SK-N-SH (cell line): Measurements from ENCODE around the gene RBMS1. TPM values are rescaled to one million over a fixed set of nuclear protein-coding genes. Genes with fewer than 3 reads are reported as not detected.

ENCODE experiments used
- CTCF ChIA-PET: fragments of 300-600, 350-600 bp; formaldehyde crosslinking; extraction: SDS; loops from one replicate; lab custom pipeline; 2021; lab: Yijun Ruan, JAX
- POLR2A ChIA-PET: fragments of 350-600 bp; sonication (Branson Sonifier 250); formaldehyde crosslinking; extraction: SDS; loops from one replicate; lab custom pipeline; 2020; ENCODE audit warnings: antibody characterized with exemption, inconsistent platforms; lab: Yijun Ruan, JAX
- DNase-seq: peaks from one replicate; pipeline ENCODE4 v3.0.0; 2012
- H2AFZ ChIP-seq: fragments of 200-600 bp; sonication (generic); 2 replicates; pipeline ENCODE4 v1.8.1; 2016; ENCODE audit warnings: antibody characterized with exemption, mild to moderate bottlenecking, low read depth
- H3F3A ChIP-seq: fragments of 200-600 bp; sonication (generic); replicated peaks from 2 replicates; pipeline ENCODE3; 2016; ENCODE audit warnings: antibody characterized with exemption, mild to moderate bottlenecking; ENCODE audit not compliant: insufficient read depth
- H3K27ac ChIP-seq, 2 experiments: fragments of 200-500 bp in 1 of 2; fragments of 200-600 bp in 1 of 2; sonication (Bioruptor generic) in 1 of 2; sonication (generic), shearing (Covaris generic) in 1 of 2; 2 replicates each; pipeline versions ENCODE4 v1.5.1 to v1.6.1; 2014 to 2016; ENCODE audit warnings: low read depth in 2 of 2, inconsistent platforms in 1 of 2, low read length in 1 of 2, mild to moderate bottlenecking in 1 of 2, mixed read lengths in 1 of 2
- H3K27me3 ChIP-seq: fragments of 200-600 bp; sonication (generic), shearing (Covaris generic); 2 replicates; pipeline ENCODE4 v1.6.1; 2016; ENCODE audit warnings: mixed run types; ENCODE audit not compliant: insufficient read depth
- H3K36me3 ChIP-seq, 2 experiments: fragments of 200-500 bp in 1 of 2; fragments of 200-600 bp in 1 of 2; sonication (Bioruptor generic) in 1 of 2; sonication (generic) in 1 of 2; replicated peaks in 1 of 2; 2 replicates each; pipeline versions ENCODE3 to v1.5.1; 2014 to 2016; ENCODE audit warnings: low read length in 1 of 2, mild to moderate bottlenecking in 1 of 2; ENCODE audit not compliant: insufficient read depth in 2 of 2, control insufficient read depth in 1 of 2
- H3K4me1 ChIP-seq, 2 experiments: fragments of 200-500 bp in 1 of 2; fragments of 200-600 bp in 1 of 2; sonication (Bioruptor generic) in 1 of 2; sonication (generic), shearing (Covaris generic) in 1 of 2; 2 replicates each; pipeline versions ENCODE4 v1.5.1 to v1.6.1; 2014 to 2016; ENCODE audit warnings: low read depth in 1 of 2, low read length in 1 of 2, mixed run types in 1 of 2; ENCODE audit not compliant: insufficient read depth in 2 of 2, control insufficient read depth in 1 of 2
- H3K4me2 ChIP-seq: fragments of 200-600 bp; sonication (generic), shearing (Covaris generic); 2 replicates; pipeline ENCODE4 v1.6.1; 2017; ENCODE audit warnings: mixed run types
- H3K4me3 ChIP-seq, 2 experiments: fragments of 200-500 bp in 1 of 2; fragments of 200-600 bp in 1 of 2; sonication (Bioruptor generic) in 1 of 2; sonication (generic), shearing (Covaris generic) in 1 of 2; 2 replicates each; pipeline versions ENCODE4 v1.5.1 to v1.8.1; 2014 to 2016; ENCODE audit warnings: low read depth in 2 of 2, inconsistent platforms in 1 of 2, low read length in 1 of 2, mild to moderate bottlenecking in 1 of 2, mixed read lengths in 1 of 2, moderate library complexity in 1 of 2
- H3K79me2 ChIP-seq: fragments of 200-600 bp; sonication (generic); 2 replicates; pipeline ENCODE4 v1.8.1; 2017; ENCODE audit warnings: mild to moderate bottlenecking; ENCODE audit not compliant: insufficient read depth
- H3K9ac ChIP-seq: fragments of 200-600 bp; sonication (generic); 2 replicates; pipeline ENCODE4 v1.6.1; 2017; ENCODE audit warnings: mixed run types
- H3K9me2 ChIP-seq: fragments of 200-600 bp; sonication (generic); 2 replicates; pipeline ENCODE4 v1.6.1; 2017; ENCODE audit warnings: mixed run types
- H3K9me3 ChIP-seq: fragments of 200-600 bp; sonication (generic); 2 replicates; pipeline ENCODE4 v1.6.1; 2017; ENCODE audit warnings: mixed run types, mild to moderate bottlenecking, moderate library complexity
- H4K20me1 ChIP-seq: fragments of 200-600 bp; sonication (generic); 2 replicates; pipeline ENCODE4 v1.6.1; 2017; ENCODE audit warnings: mild to moderate bottlenecking, mixed run types; ENCODE audit not compliant: insufficient read depth
- CTCF ChIP-seq: fragments of 200-600 bp; sonication (generic); IDR thresholded peaks from 2 replicates; pipeline ENCODE4 v1.6.1; 2017; ENCODE audit warnings: antibody characterized with exemption, mild to moderate bottlenecking, moderate library complexity
- ELF1 ChIP-seq: IDR thresholded peaks from 2 replicates; pipeline ENCODE4 v1.4.0; 2012
- EP300 ChIP-seq, 2 experiments: IDR thresholded peaks; 2 replicates each; pipeline versions ENCODE4 v1.4.0 to v1.6.1; 2012; ENCODE audit warnings: borderline replicate concordance in 1 of 2, low read depth in 1 of 2, low read length in 1 of 2
- EZH2phosphoT487 ChIP-seq: fragments of 200-600 bp; sonication (generic); IDR thresholded peaks from 2 replicates; pipeline ENCODE4 v1.6.1; 2017; ENCODE audit warnings: low read depth, mixed run types, mild to moderate bottlenecking, antibody characterized with exemption, moderate library complexity, borderline replicate concordance
- FOSL2 ChIP-seq: IDR thresholded peaks from 2 replicates; pipeline ENCODE4 v1.4.0; 2012; ENCODE audit warnings: low read depth, mild to moderate bottlenecking, moderate library complexity, borderline replicate concordance
- FOXJ3 ChIP-seq: sonication (generic); formaldehyde crosslinking; IDR thresholded peaks from 2 replicates; pipeline ENCODE4 v1.5.1; 2020; ENCODE audit warnings: mild to moderate bottlenecking, missing genetic modification reagents
- GABPA ChIP-seq: IDR thresholded peaks from 2 replicates; pipeline ENCODE4 v1.4.0; 2012; ENCODE audit warnings: low read depth, mild to moderate bottlenecking
- IRF3 ChIP-seq: fragments of 150-350 bp; IDR thresholded peaks from 2 replicates; pipeline ENCODE4 v1.6.1; 2016; ENCODE audit warnings: mild to moderate bottlenecking, low read depth, low read length
- NFIC ChIP-seq: IDR thresholded peaks from 2 replicates; pipeline ENCODE4 v1.4.0; 2012; ENCODE audit warnings: borderline replicate concordance
- POLR2AphosphoS5 ChIP-seq: IDR thresholded peaks from 2 replicates; pipeline ENCODE4 v1.6.1; 2012; ENCODE audit warnings: low read depth, low read length
- RCOR1 ChIP-seq: fragments of 150-350 bp; IDR thresholded peaks from 2 replicates; pipeline ENCODE4 v1.6.1; 2017; ENCODE audit warnings: antibody characterized with exemption, low read length
- SMC3 ChIP-seq: IDR thresholded peaks from 2 replicates; pipeline ENCODE4 v1.6.1; 2012; ENCODE audit warnings: low read depth, low read length, improper control_type of control experiment
- TAF1 ChIP-seq: IDR thresholded peaks from 2 replicates; pipeline ENCODE4 v1.6.1; 2012; ENCODE audit warnings: low read depth, mild to moderate bottlenecking, low read length, moderate library complexity, borderline replicate concordance
- TEAD4 ChIP-seq: IDR thresholded peaks from 2 replicates; pipeline ENCODE4 v1.4.0; 2012; ENCODE audit warnings: mild to moderate bottlenecking, borderline replicate concordance; ENCODE audit not compliant: insufficient read depth
- YY1 ChIP-seq: IDR thresholded peaks from 2 replicates; pipeline ENCODE4 v1.4.0; 2012; ENCODE audit warnings: low read depth, mild to moderate bottlenecking
- WGBS: methylation state at CpG from one replicate; pipeline ENCODE4 v1.1.6; 2017; ENCODE audit warnings: low lambda C conversion rate; 5-methylcytosine and 5-hydroxymethylcytosine counted together
- polyA plus RNA-seq, 3 experiments: library from polyadenylated mRNA; depleted of rRNA; stranded (reverse); fragments of >200 nt; gene quantifications; 2 replicates each; pipeline ENCODE4 v1.2.3, GENCODE V29; 2012
- TF ChIP-seq, protein P1 (sequence below): IDR thresholded peaks from 2 replicates; pipeline ENCODE4 v1.4.0; 2012; ENCODE audit warnings: low read depth, borderline replicate concordance
- TF ChIP-seq, protein P2 (sequence below): IDR thresholded peaks from 2 replicates; pipeline ENCODE4 v1.4.0; 2012; ENCODE audit warnings: low read depth, borderline replicate concordance
- TF ChIP-seq, protein P3 (sequence below): IDR thresholded peaks from 2 replicates; pipeline ENCODE4 v1.4.0; 2012; ENCODE audit warnings: low read depth

The RBMS1 gene
- polyA plus RNA-seq, 1 of the 3 experiments (the other 2 are of a cell fraction): 56.5 TPM

DNA sequence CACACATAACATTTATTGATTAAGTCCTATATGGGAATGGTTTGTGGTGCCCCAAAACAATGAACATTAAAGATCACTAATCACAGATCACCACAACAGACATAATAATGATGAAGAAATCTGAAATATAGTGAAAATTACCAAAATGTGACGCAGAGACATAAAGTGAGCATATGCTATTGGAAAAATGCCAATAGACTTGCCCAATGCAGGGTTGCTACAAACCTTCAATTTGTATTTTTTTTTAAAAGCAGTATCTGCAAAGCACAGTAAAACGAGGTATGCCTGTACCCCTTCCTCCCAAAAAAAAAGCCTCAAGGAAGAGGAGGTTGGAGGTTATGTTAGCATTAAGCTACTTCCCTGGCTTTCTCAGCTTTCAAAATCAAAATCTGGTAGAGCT lies 131.1 kb downstream of the RBMS1 start:
- DNase-seq: no peak
- CTCF ChIA-PET: interaction anchor here (2.8 kb wide), 1 partner anchor 14 kb away, joined by 10 read pairs; no protein-coding TSS in a partner anchor
- no peak overlapping the region for H2AFZ ChIP-seq
- peaks cover 30% of the 10 kb centered on the region for H3F3A ChIP-seq
- H3K4me2 ChIP-seq: no peak overlapping the region
- H3K9me3 ChIP-seq: no peaks in the 10 kb centered on the region
- no peak overlapping the region; a peak in 1 of 4 replicates for H3K27ac ChIP-seq
- no peak overlapping the region for H3K9ac ChIP-seq
- peaks cover 100% of the 10 kb centered on the region for H3K79me2 ChIP-seq
- 89% methylated on average over 2 of the region's 2 CpGs for WGBS
- H3K4me1 ChIP-seq: peaks cover 12 to 23% of the 10 kb centered on the region in 2 experiments; a peak in 3 of 4 replicates
- no peak for TF ChIP-seq POLR2AphosphoS5
- TF ChIP-seq, protein P1, sequence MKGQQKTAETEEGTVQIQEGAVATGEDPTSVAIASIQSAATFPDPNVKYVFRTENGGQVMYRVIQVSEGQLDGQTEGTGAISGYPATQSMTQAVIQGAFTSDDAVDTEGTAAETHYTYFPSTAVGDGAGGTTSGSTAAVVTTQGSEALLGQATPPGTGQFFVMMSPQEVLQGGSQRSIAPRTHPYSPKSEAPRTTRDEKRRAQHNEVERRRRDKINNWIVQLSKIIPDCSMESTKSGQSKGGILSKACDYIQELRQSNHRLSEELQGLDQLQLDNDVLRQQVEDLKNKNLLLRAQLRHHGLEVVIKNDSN: no peak
- TF ChIP-seq, protein P2, sequence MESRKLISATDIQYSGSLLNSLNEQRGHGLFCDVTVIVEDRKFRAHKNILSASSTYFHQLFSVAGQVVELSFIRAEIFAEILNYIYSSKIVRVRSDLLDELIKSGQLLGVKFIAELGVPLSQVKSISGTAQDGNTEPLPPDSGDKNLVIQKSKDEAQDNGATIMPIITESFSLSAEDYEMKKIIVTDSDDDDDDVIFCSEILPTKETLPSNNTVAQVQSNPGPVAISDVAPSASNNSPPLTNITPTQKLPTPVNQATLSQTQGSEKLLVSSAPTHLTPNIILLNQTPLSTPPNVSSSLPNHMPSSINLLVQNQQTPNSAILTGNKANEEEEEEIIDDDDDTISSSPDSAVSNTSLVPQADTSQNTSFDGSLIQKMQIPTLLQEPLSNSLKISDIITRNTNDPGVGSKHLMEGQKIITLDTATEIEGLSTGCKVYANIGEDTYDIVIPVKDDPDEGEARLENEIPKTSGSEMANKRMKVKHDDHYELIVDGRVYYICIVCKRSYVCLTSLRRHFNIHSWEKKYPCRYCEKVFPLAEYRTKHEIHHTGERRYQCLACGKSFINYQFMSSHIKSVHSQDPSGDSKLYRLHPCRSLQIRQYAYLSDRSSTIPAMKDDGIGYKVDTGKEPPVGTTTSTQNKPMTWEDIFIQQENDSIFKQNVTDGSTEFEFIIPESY: no peak
- TF ChIP-seq YY1: no peak
- no peak for TF ChIP-seq IRF3
- TF ChIP-seq CTCF: no peak
- no peak for TF ChIP-seq FOSL2
- TF ChIP-seq GABPA: no peak
- TF ChIP-seq, protein P3, sequence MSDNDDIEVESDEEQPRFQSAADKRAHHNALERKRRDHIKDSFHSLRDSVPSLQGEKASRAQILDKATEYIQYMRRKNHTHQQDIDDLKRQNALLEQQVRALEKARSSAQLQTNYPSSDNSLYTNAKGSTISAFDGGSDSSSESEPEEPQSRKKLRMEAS: no peak
- TF ChIP-seq EP300 (IDR thresholded peaks at IDR 0.05; ENCODE audit: borderline replicate concordance in 1 of 2, low read depth in 1 of 2, low read length in 1 of 2): no peak
- peaks cover 20 to 54% of the 10 kb centered on the region in 2 experiments for H3K36me3 ChIP-seq
- no peak overlapping the region for H3K4me3 ChIP-seq
- POLR2A ChIA-PET: no interaction called here
- H3K27me3 ChIP-seq: no peaks in the 10 kb centered on the region
- no peaks in the 10 kb centered on the region for H3K9me2 ChIP-seq
- H4K20me1 ChIP-seq: peaks cover 71% of the 10 kb centered on the region

- peaks cover 71% of the 10 kb centered on the region for H4K20me1 ChIP-seq
- peaks cover 10 to 17% of the 10 kb centered on the region in 2 experiments; a peak in 3 of 4 replicates for H3K4me1 ChIP-seq
- ChIA-PET POLR2A (no interaction called here), CTCF (interaction anchor here (1.2 to 2.8 kb wide), 2 partner anchors 9 to 14 kb away, joined by 3 to 10 read pairs; no protein-coding TSS in a partner anchor)
- H3K36me3 ChIP-seq: peaks cover 20 to 59% of the 10 kb centered on the region in 2 experiments
- no peak overlapping the region for H3K4me2 ChIP-seq
- H3K27ac ChIP-seq: no peak overlapping the region
- H3K27me3 ChIP-seq: no peaks in the 10 kb centered on the region
- H3F3A ChIP-seq: peaks cover 27% of the 10 kb centered on the region
- 90% methylated on average over 4 of the region's 4 CpGs for WGBS
- DNase-seq: no peak
- no peaks in the 10 kb centered on the region for H3K9me3 ChIP-seq
- no peak overlapping the region for H2AFZ ChIP-seq
- no peak overlapping the region for H3K4me3 ChIP-seq
- H3K9ac ChIP-seq: no peak overlapping the region
- H3K9me2 ChIP-seq: no peaks in the 10 kb centered on the region
- peaks cover 100% of the 10 kb centered on the region for H3K79me2 ChIP-seq
- no peak for TF ChIP-seq SMC3
- no peak for TF ChIP-seq NFIC
- no peak for TF ChIP-seq EZH2phosphoT487
- no peak for TF ChIP-seq YY1
- TF ChIP-seq, protein P3: no peak
- TF ChIP-seq IRF3: no peak
- TF ChIP-seq TAF1: no peak
- TF ChIP-seq FOXJ3 (CRISPR knock-in tag): no peak
- TF ChIP-seq TEAD4: no peak
- no peak for TF ChIP-seq ELF1
- TF ChIP-seq RCOR1: no peak
- TF ChIP-seq FOSL2: no peak
These were observed 131.6 kb downstream of the RBMS1 start for GRCh38 chr2:160362018-160362417.
